Mucosa of stomach (tissue), 1 donor: ENCODE data around the gene ME3.
"Not testable (repeated sequence)": the region's sequence is repeated elsewhere in the genome, so short reads cannot be mapped to it uniquely, and the experiment has no call there.

ENCODE experiments used
- H3K27me3 ChIP-seq: one replicate; pipeline ENCODE4 v1.7.0; 2013; ENCODE audit warnings: mild to moderate bottlenecking, low read length; ENCODE audit not compliant: control insufficient read depth, insufficient read depth
- H3K36me3 ChIP-seq: one replicate; pipeline ENCODE4 v1.7.0; 2013; ENCODE audit warnings: low read length; ENCODE audit not compliant: control insufficient read depth, insufficient read depth
- H3K4me1 ChIP-seq: one replicate; pipeline ENCODE4 v1.7.0; 2013; ENCODE audit warnings: mild to moderate bottlenecking, low read length; ENCODE audit not compliant: control insufficient read depth, insufficient read depth
- H3K4me3 ChIP-seq: one replicate; pipeline ENCODE4 v1.7.0; 2013; ENCODE audit warnings: low read length
- H3K9ac ChIP-seq: one replicate; pipeline ENCODE4 v1.7.0; 2013; ENCODE audit warnings: mild to moderate bottlenecking, low read length, moderate library complexity
- H3K9me3 ChIP-seq: one replicate; pipeline ENCODE4 v1.7.0; 2013; ENCODE audit warnings: mild to moderate bottlenecking, low read length, moderate library complexity; ENCODE audit not compliant: control insufficient read depth
- donor health status: Pancreatic carcinoma.

The ME3 gene

GRCh38 chr11:86523738-86524619 is 148.4 kb downstream of the ME3 start:
- no peaks in the 10 kb centered on the region for H3K9me3 ChIP-seq
- no peaks in the 10 kb centered on the region for H3K36me3 ChIP-seq
- H3K9ac ChIP-seq = no peak overlapping the region
- H3K4me3 ChIP-seq = no peak overlapping the region
- no peaks in the 10 kb centered on the region for H3K27me3 ChIP-seq
- H3K4me1 ChIP-seq = peaks cover 21% of the 10 kb centered on the region

- H3K9me3 ChIP-seq, H3K36me3 ChIP-seq, H3K9ac ChIP-seq, H3K27me3 ChIP-seq, H3K4me3 ChIP-seq: not testable (repeated sequence)
- peaks cover 32% of the 10 kb centered on the region for H3K4me1 ChIP-seq
These were observed 149.9 kb downstream of the ME3 start for GRCh38 chr11:86522512-86522911.

- Histone ChIP-seq H3K9ac (no peak overlapping the region), H3K9me3 (no peaks in the 10 kb centered on the region), H3K4me3 (no peak overlapping the region), H3K36me3 (no peaks in the 10 kb centered on the region), H3K27me3 (no peaks in the 10 kb centered on the region), H3K4me1 (peaks cover 32% of the 10 kb centered on the region)
These were observed 153.1 kb downstream of the ME3 start for GRCh38 chr11:86519064-86519911.

GRCh38 chr11:86518211-86518610 is 154.2 kb downstream of the ME3 start:
- H3K36me3 ChIP-seq = no peaks in the 10 kb centered on the region
- H3K4me1 ChIP-seq = peaks cover 29% of the 10 kb centered on the region
- H3K27me3 ChIP-seq = no peaks in the 10 kb centered on the region
- H3K4me3 ChIP-seq = no peak overlapping the region
- H3K9ac ChIP-seq = no peak overlapping the region
- no peaks in the 10 kb centered on the region for H3K9me3 ChIP-seq

GRCh38 chr11:86517557-86517956 is 154.9 kb downstream of the ME3 start:
- H3K36me3 ChIP-seq = no peaks in the 10 kb centered on the region
- H3K27me3 ChIP-seq = no peaks in the 10 kb centered on the region
- no peak overlapping the region for H3K4me3 ChIP-seq
- no peak overlapping the region for H3K9ac ChIP-seq
- H3K9me3 ChIP-seq = no peaks in the 10 kb centered on the region
- peaks cover 32% of the 10 kb centered on the region for H3K4me1 ChIP-seq

- H3K9ac ChIP-seq = no peak overlapping the region
- H3K27me3 ChIP-seq = no peaks in the 10 kb centered on the region
- no peak overlapping the region for H3K4me3 ChIP-seq
- peaks cover 53% of the 10 kb centered on the region for H3K4me1 ChIP-seq
- no peaks in the 10 kb centered on the region for H3K9me3 ChIP-seq
- H3K36me3 ChIP-seq = no peaks in the 10 kb centered on the region
These were observed 156.9 kb downstream of the ME3 start for GRCh38 chr11:86515297-86516094.

GRCh38 chr11:86514453-86514852 is 158.0 kb downstream of the ME3 start:
- H3K36me3 ChIP-seq = no peaks in the 10 kb centered on the region
- no peaks in the 10 kb centered on the region for H3K9me3 ChIP-seq
- H3K27me3 ChIP-seq = no peaks in the 10 kb centered on the region
- peaks cover 61% of the 10 kb centered on the region for H3K4me1 ChIP-seq
- H3K9ac ChIP-seq = no peak overlapping the region
- H3K4me3 ChIP-seq = no peak overlapping the region

GRCh38 chr11:86513746-86514373 is 158.6 kb downstream of the ME3 start:
- Histone ChIP-seq H3K36me3 (no peaks in the 10 kb centered on the region), H3K9me3 (no peaks in the 10 kb centered on the region), H3K9ac (no peak overlapping the region)

GRCh38 chr11:86513138-86513537 is 159.3 kb downstream of the ME3 start:
- no peak overlapping the region for H3K9ac ChIP-seq
- H3K4me3 ChIP-seq = no peak overlapping the region
- peaks cover 63% of the 10 kb centered on the region for H3K4me1 ChIP-seq
- H3K36me3 ChIP-seq = no peaks in the 10 kb centered on the region
- H3K27me3 ChIP-seq = no peaks in the 10 kb centered on the region
- H3K9me3 ChIP-seq = no peaks in the 10 kb centered on the region

More at GRCh38 chr11:86513746-86514373, 158.6 kb downstream of the ME3 start:
- Histone ChIP-seq H3K4me1 (peaks cover 65% of the 10 kb centered on the region), H3K4me3 (no peak overlapping the region), H3K27me3 (no peaks in the 10 kb centered on the region)

GRCh38 chr11:86511086-86511551 is 161.3 kb downstream of the ME3 start:
- H3K9ac ChIP-seq = peak overlapping the region; percentile 38

GRCh38 chr11:86510674-86511073 is 161.7 kb downstream of the ME3 start:
- Histone ChIP-seq H3K9ac (peak overlapping the region; percentile 38), H3K36me3 (no peaks in the 10 kb centered on the region), H3K9me3 (no peaks in the 10 kb centered on the region), H3K27me3 (no peaks in the 10 kb centered on the region), H3K4me3 (no peak overlapping the region), H3K4me1 (peaks cover 66% of the 10 kb centered on the region)

More at GRCh38 chr11:86511086-86511551, 161.3 kb downstream of the ME3 start:
- Histone ChIP-seq H3K9me3 (no peaks in the 10 kb centered on the region), H3K4me1 (peaks cover 70% of the 10 kb centered on the region), H3K27me3 (no peaks in the 10 kb centered on the region), H3K4me3 (no peak overlapping the region), H3K36me3 (no peaks in the 10 kb centered on the region)
